ENCODE results near the gene SSBP2.
"Not testable (repeated sequence)": the region's sequence is repeated elsewhere in the genome, so short reads cannot be mapped to it uniquely, and the experiment has no call there.

SSBP2 gene

DNA sequence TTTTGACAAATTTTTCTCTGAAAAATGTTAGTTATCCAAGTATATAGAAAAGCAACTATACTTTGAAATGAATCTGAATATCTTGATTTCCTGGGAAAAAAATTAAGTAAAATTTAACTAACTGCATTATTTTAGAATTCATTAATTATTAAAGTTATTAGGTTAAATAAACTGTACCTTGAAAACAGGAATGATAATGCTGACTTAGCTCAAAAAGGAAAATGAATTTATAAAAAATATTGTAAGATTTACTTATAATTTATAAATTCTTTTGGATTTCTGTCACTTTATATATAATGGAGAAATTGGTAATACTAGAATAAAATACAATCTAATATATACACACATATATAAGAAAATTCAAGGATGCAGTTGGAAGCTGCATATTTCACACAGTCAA is 320.9 kb downstream of the SSBP2 start:
- DNase-seq (ENCODE audit: low read depth in 3 of 3), result no peak

DNA sequence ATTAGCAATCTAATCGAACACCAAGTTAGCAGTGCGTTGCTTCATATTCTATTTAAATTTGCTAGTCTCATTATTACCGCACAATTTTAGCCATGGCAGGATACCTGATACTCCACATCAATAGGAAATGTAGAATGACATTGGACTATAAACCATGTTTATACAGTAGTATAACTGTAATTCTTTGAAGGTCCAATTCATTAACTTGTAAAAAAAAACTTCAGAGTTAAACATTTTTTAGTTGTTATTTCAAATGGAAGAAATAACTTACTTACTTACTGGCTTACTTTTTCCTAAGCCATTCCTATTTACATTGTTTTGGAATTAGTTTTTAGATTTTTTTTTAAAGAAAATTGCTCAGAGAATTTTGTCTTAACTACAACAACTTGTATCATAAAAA is 321.5 kb downstream of the SSBP2 start:
- DNase-seq (ENCODE audit: low read depth in 3 of 3), result no peak

GRCh38 chr5:81428861-81429260 is 322.0 kb downstream of the SSBP2 start:
- DNase-seq (ENCODE audit: low read depth in 3 of 3), result no peak

- DNase-seq (ENCODE audit: low read depth in 3 of 3), result no peak
Observed at GRCh38 chr5:81428446-81428845, 322.5 kb downstream of the SSBP2 start.

DNA sequence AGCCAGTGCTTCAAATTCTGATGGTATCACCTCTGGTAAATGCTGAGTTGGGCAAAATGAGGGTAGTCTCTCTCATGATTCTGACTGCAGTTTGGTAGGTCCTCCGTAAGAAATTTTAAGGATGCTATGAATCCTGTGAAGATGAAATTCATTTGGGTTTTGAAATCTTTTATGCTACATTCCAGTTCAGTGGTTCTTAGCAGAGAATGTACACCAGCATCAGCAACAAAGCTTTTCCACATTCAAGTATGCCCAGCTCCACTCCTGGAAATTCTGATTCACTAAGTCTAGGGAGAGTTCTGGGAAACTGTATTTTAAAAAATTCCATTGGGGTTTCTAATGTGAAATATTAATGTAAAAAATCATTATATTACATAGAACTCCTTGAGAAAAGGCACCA is 323.3 kb downstream of the SSBP2 start:
- no peak for DNase-seq (ENCODE audit: low read depth in 3 of 3)

GRCh38 chr5:81426359-81427030 is 324.4 kb downstream of the SSBP2 start:
- no peak for DNase-seq (ENCODE audit: low read depth in 3 of 3)

GRCh38 chr5:81425569-81425968 is 325.3 kb downstream of the SSBP2 start:
- no peak for DNase-seq (ENCODE audit: low read depth in 3 of 3)

DNA sequence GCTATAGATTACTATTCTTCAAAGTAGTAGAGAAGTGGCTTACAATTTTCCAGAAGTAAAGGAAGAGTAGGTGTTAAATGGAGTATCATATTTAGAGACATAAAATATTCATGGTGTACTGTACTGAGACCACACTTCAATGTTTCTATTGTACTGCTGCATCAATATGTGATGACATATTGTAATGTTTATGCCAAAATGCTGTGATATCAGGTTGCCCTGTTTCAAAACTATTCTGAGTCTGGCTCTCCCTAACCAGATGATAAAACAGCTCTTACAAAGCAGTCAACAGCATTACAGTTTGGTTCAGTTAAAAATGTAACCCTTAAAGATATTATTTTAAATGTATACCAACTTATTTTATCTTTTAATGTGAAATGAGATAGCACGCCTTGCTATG is 326.2 kb downstream of the SSBP2 start:
- no peak for DNase-seq (ENCODE audit: low read depth in 3 of 3)

- no peak for DNase-seq (ENCODE audit: low read depth in 3 of 3)
Observed at GRCh38 chr5:81422671-81423070, 328.2 kb downstream of the SSBP2 start.

GRCh38 chr5:81420039-81420667 is 330.7 kb downstream of the SSBP2 start:
- DNase-seq (ENCODE audit: low read depth in 3 of 3), result no peak

DNA sequence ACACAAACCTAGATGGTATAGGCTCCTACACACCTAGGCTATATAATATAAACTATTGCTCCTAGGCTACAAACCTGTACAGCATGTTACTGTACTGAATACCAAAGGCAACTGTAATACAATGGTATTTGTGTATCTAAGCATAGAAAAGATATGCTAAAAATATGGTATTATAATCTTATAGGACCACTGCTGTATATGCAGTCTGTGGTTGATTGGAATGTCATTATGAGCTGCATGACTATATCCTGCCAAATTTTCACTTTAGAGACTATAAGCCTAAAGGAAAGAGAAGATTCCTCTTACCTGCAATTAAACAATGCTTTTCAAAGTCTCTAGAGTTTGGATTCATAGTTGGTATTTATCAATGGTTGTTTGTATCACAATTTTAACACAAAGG is 332.3 kb downstream of the SSBP2 start:
- no peak for DNase-seq (ENCODE audit: low read depth in 3 of 3)

DNA sequence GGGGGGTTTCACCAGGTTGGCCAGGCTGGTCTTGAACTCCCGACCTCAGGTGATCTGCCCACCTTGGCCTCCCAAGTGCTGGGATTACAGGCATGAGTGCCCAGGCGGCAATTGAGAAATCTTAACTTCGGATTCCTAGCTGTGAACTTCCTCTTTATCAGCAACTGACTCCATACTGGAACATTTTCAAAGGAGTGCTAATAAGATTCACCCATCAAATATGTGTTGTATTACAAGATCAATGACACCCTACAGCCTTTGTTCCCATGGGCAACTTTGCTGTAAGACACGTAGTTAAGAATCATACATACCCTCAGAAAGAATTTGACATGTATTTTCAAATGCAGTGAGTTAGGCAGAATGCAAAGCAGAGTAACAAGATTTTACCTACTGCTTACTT is 333.8 kb downstream of the SSBP2 start:
- no peak for DNase-seq (ENCODE audit: low read depth in 3 of 3)

DNA sequence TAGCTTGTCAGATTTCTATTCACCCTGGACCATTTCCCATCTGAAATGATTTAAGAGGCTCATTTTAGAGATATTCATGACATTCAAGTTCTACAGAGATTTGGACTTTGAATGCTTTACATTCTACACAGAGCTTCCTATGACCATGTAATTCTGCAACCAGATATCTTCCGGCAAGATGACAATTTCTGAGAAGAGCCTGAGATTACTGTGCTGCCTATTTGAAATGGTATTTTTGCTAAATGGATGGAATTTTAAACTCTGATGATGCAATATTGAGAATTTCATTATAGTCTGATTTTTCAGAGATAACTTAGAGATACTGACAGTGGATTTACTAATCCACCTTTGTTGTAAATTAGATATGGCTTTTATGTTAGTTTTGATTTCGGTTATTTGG is 341.0 kb downstream of the SSBP2 start:
- no peak for DNase-seq (ENCODE audit: low read depth in 3 of 3)

- no peak for DNase-seq (ENCODE audit: low read depth in 3 of 3)
Observed at GRCh38 chr5:81409361-81409760, 341.5 kb downstream of the SSBP2 start.

- DNase-seq (ENCODE audit: low read depth in 3 of 3), result no peak
Observed at GRCh38 chr5:81408496-81408895, 342.4 kb downstream of the SSBP2 start.

- DNase-seq (ENCODE audit: low read depth in 3 of 3), result not testable (repeated sequence)
Observed at GRCh38 chr5:81407811-81408210, 343.1 kb downstream of the SSBP2 start.

DNA sequence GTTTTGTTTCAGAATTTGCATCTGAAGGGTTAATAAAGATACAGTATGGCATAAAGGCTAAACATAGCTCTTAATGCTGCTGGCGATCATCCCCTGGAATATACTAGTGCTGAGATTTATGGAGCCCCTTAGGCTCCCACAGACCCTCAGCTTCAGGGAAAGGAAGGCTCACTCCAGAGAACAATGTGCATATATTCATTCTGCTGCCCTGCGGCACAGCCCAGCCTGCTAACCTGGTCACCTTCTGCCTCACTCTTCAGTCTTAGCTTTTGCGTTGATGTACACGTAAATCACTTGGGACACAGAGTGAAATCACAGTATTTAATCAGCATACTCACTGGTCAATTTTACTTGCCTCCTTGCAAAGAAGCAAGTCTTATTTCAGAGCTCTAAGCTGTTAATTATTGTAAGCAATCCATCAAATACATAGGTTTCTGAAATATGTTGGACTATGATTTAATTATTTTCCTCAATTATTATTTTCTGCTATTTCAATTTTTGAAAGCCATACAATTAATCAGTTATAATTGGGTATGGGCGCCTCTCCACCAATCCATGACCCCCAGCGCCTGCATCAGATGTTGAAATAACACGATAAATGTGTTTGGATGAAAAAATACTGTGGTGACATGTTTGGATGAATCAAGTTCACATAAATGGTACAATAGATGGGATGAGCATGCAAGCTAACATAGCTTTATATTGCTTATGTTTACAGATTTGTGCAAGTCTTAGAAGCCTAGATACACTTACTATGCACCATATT is 345.6 kb downstream of the SSBP2 start:
- DNase-seq (ENCODE audit: low read depth in 3 of 3), result no peak

DNA sequence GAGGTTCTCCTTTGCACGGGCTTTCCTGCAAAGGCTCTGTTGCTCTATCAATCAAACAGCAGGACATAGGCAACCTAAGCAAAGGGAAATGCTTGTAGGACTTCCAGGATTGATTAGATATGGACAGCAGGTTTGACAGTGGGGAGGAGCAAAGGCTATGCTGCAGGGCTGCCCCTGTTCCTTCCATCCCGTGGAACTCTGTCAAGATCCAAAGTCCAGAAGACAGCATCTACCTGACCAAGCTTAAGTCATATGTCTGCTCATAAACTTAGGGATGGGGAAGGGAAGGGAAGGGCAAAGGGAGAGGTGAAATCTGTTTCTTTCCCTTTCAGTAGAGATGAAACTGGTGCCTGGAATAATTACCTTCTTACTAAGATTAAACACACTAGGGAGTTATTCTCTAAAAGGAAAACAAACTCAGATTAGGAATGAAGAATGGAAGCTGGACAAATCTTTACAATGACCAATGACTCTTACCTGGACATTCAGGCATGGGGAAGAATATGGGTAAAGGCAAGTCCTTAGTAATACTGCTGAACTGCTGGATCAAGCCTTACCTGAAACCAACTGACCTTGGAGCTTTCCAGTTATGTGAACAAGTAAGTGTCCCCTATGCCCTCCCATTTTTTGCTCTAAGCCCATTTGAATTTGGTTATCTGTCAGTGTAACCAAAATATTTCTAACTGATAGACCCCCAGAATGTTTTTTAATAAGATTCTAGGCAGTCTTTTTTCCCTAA is 348.5 kb downstream of the SSBP2 start:
- DNase-seq (ENCODE audit: low read depth in 3 of 3), result no peak

- no peak for DNase-seq (ENCODE audit: low read depth in 3 of 3)
Observed at GRCh38 chr5:81401266-81401665, 349.6 kb downstream of the SSBP2 start.

- DNase-seq (ENCODE audit: low read depth in 3 of 3), result no peak
Observed at GRCh38 chr5:81400375-81400774, 350.5 kb downstream of the SSBP2 start.

DNA sequence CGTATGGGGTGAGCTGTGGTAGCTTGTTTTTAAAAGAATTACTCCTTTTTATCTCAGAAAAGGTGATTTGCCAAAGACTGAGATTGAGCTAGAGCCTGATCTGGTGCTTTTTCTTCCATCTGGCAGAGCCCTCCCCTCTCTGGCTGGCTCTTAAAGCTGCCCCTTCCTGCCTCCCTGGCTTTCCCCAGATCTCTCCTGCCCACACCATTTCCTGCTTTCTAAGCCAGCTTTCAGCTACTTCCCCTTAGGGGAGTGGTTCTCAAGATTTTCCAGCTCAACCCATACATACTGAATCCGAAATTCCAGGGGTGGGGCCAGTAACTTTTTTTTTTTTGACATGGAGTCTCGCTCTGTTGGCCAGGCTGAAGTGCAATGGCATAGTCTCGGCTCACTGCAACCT is 352.2 kb downstream of the SSBP2 start:
- no peak for DNase-seq (ENCODE audit: low read depth in 3 of 3)

DNA sequence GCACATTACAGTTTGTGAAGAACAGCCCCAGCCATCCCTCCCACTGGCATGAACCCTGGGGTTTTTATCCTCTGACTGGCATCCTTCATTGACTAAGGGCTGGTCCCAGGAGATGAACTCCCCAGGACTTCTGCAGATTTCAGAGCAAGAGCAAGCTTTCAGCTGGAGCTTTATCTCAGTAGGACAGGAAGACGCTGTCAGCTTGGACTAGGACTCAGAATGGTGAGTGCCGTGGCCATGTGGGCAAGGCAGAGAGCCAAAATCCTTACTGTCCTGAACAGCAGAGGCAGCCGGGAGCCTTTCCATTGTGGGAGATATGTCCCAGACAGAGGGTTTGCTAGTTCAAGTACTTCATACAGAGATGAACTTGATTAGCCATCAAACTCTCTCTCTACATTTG is 353.7 kb downstream of the SSBP2 start:
- DNase-seq (ENCODE audit: low read depth in 3 of 3), result no peak

All from stimulated activated CD4-positive, alpha-beta T cell treated with anti-CD3 and anti-CD28 coated beads, TNF-alpha, amount 100 ng/mL, for 4 hours (primary cell).